Measurements from ENCODE around the gene SPATA2.

Gene SPATA2

DNA sequence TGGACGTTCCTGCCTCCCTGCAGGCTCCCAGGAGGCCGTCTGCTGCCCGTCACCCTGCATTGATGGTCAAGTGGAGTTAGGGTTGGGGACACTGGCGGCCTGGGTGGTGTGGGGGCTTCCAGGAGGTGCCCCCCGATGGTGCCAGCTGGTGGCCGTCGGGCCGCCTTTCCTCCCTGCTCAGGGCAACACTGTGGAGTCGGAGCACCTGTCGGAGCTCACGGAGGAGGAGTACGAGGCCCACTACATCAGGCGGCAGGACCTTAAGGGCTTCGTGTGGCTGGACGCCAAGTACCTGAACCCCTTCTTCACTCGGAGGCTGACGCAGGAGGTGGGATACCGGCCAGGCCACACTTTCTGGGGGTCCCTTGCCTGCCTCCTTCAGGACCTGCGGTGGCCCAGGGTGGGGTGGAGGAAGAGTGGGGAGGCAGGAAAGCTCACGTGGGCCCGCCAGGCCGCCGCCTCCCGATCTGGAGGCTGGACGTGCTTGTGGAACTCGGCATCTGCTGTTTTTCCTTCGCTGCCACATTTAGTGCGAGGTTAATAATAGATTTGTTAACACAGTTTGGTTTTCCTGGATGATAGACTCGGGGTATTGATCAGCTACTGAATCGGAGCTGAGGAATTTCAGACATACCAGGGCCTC, 28.6 kb downstream of the SPATA2 start:
- Histone ChIP-seq H3K9ac (ENCODE audit: low read depth, low read length) (no peak overlapping the region), H3K4me1 (ENCODE audit: insufficient read depth, low read length) (no peaks in the 10 kb centered on the region), H3K27ac (ENCODE audit: low read length) (no peak overlapping the region), H3K4me2 (ENCODE audit: insufficient read depth, low read length) (no peak overlapping the region), H3K4me3 (ENCODE audit: low read depth in 1 of 2, low read length in 2 of 2) (no peak overlapping the region), H2AFZ (ENCODE audit: low read depth, low read length) (no peak overlapping the region), H4K20me1 (ENCODE audit: insufficient read depth, low read length) (peaks cover 18% of the 10 kb centered on the region; the same call in 1 of the 2 replicates), H3K27me3 (ENCODE audit: insufficient read depth, low read length, poor library complexity) (no peaks in the 10 kb centered on the region), H3K36me3 (ENCODE audit: insufficient read depth, low read length) (peaks cover 64% of the 10 kb centered on the region), H3K79me2 (ENCODE audit: insufficient read depth, low read length) (no peaks in the 10 kb centered on the region), H3K9me3 (ENCODE audit: insufficient read depth, low read length, severe bottlenecking) (no peaks in the 10 kb centered on the region)
- ATAC-seq (ENCODE audit: insufficient read depth, low read depth) (no peak), DNase-seq (no peak)
- TF ChIP-seq, protein P1, sequence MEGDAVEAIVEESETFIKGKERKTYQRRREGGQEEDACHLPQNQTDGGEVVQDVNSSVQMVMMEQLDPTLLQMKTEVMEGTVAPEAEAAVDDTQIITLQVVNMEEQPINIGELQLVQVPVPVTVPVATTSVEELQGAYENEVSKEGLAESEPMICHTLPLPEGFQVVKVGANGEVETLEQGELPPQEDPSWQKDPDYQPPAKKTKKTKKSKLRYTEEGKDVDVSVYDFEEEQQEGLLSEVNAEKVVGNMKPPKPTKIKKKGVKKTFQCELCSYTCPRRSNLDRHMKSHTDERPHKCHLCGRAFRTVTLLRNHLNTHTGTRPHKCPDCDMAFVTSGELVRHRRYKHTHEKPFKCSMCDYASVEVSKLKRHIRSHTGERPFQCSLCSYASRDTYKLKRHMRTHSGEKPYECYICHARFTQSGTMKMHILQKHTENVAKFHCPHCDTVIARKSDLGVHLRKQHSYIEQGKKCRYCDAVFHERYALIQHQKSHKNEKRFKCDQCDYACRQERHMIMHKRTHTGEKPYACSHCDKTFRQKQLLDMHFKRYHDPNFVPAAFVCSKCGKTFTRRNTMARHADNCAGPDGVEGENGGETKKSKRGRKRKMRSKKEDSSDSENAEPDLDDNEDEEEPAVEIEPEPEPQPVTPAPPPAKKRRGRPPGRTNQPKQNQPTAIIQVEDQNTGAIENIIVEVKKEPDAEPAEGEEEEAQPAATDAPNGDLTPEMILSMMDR (IDR thresholded peaks at IDR 0.05; ENCODE audit: borderline replicate concordance, extremely low read depth, low read length, poor library complexity, severe bottlenecking), result no peak
- TF ChIP-seq EZH2 (IDR thresholded peaks at IDR 0.05; ENCODE audit: borderline replicate concordance, low read depth, low read length, severe bottlenecking), result no peak

DNA sequence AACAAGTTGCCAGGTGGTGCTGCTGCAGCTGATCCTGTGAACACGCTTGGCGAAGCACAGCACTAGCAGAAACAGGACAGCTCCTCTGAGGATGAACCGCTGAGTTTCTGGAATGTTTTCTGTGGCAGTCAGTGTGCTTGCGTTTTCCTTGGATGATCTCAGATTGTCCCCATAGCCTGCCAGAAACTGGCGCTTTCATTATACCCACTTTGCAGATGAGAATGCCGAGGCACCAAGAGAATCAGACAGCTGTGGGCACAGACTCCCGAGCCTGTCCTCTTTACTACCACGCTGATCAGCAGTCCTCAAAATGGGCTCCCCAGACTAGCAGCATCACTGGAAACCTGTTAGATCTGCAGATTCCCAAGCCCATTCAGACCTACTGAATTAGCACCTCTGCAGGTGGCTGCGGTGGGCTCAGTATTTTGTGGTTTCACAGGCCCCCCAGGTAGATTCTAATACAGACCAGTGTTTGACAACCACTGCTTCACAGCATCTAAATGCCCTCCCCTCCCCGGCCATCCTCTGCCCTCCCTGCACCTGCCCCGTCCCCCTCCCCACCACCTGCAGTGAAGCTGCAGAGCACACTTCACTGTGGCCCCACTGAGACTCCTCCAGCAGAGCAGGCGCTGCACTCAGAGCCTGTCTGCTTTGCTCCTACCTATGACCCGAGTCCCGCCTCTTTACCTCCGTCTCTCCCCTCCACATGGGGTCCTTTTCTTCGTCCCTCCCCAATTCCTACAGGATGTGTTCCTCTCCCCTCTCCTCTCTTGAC, 29.6 kb downstream of the SPATA2 start:
- DNase-seq, result no peak

DNA sequence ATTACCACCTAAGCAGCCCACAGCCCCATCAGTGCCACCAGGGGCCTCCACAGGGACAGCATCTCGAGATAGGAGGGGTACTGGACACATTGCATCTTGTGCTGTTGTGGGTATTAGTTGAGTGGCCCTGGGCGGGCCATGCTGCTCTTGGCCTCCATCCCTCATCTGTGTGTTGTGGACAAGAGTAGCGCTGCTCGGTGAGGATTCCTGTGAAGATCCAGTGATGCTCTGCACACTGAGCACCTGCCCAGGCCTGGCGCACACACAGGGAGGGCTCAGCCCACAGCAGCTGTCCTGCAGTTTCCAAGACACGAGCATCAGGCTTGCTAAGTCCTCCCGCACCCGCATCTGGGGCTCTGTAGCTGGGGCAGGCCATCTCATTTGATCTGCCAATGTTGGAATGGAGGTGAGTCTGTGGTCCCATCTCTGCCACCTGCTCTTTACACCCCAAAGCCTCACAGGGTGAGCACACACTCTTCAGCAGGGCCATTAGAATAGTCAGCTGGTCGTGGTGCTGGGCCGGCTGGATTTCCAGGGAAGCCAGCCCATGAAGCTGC, 32.0 kb downstream of the SPATA2 start:
- Histone ChIP-seq H4K20me1 (ENCODE audit: insufficient read depth, low read length) (peaks cover 9% of the 10 kb centered on the region; the same call in 1 of the 2 replicates), H3K27me3 (ENCODE audit: insufficient read depth, low read length, poor library complexity) (no peaks in the 10 kb centered on the region), H2AFZ (ENCODE audit: low read depth, low read length) (no peak overlapping the region), H3K9me3 (ENCODE audit: insufficient read depth, low read length, severe bottlenecking) (no peaks in the 10 kb centered on the region), H3K4me1 (ENCODE audit: insufficient read depth, low read length) (no peaks in the 10 kb centered on the region), H3K36me3 (ENCODE audit: insufficient read depth, low read length) (peaks cover 74% of the 10 kb centered on the region), H3K9ac (ENCODE audit: low read depth, low read length) (no peak overlapping the region), H3K79me2 (ENCODE audit: insufficient read depth, low read length) (no peaks in the 10 kb centered on the region), H3K4me3 (ENCODE audit: low read depth in 1 of 2, low read length in 2 of 2) (no peak overlapping the region), H3K27ac (ENCODE audit: low read length) (no peak overlapping the region), H3K4me2 (ENCODE audit: insufficient read depth, low read length) (no peak overlapping the region)
- no peak for ATAC-seq (ENCODE audit: insufficient read depth, low read depth)
- no peak for TF ChIP-seq EZH2 (IDR thresholded peaks at IDR 0.05; ENCODE audit: borderline replicate concordance, low read depth, low read length, severe bottlenecking)
- TF ChIP-seq, protein P1 (IDR thresholded peaks at IDR 0.05; ENCODE audit: borderline replicate concordance, extremely low read depth, low read length, poor library complexity, severe bottlenecking), result no peak
- no peak for DNase-seq

More for the DNA sequence above, 29.6 kb downstream of the SPATA2 start:
- no peak for TF ChIP-seq EZH2 (IDR thresholded peaks at IDR 0.05; ENCODE audit: borderline replicate concordance, low read depth, low read length, severe bottlenecking)
- TF ChIP-seq, protein P1 (IDR thresholded peaks at IDR 0.05; ENCODE audit: borderline replicate concordance, extremely low read depth, low read length, poor library complexity, severe bottlenecking), result no peak
- Histone ChIP-seq H3K27ac (ENCODE audit: low read length) (no peak overlapping the region), H2AFZ (ENCODE audit: low read depth, low read length) (no peak overlapping the region), H3K79me2 (ENCODE audit: insufficient read depth, low read length) (no peaks in the 10 kb centered on the region), H3K4me3 (ENCODE audit: low read depth in 1 of 2, low read length in 2 of 2) (no peak overlapping the region), H3K4me1 (ENCODE audit: insufficient read depth, low read length) (no peaks in the 10 kb centered on the region), H3K36me3 (ENCODE audit: insufficient read depth, low read length) (peaks cover 69% of the 10 kb centered on the region), H3K4me2 (ENCODE audit: insufficient read depth, low read length) (no peak overlapping the region), H3K9me3 (ENCODE audit: insufficient read depth, low read length, severe bottlenecking) (no peaks in the 10 kb centered on the region), H3K9ac (ENCODE audit: low read depth, low read length) (no peak overlapping the region), H4K20me1 (ENCODE audit: insufficient read depth, low read length) (peaks cover 18% of the 10 kb centered on the region; the same call in 1 of the 2 replicates), H3K27me3 (ENCODE audit: insufficient read depth, low read length, poor library complexity) (no peaks in the 10 kb centered on the region)
- no peak for ATAC-seq (ENCODE audit: insufficient read depth, low read depth)

Data from DND-41 (cell line).